ENCODE measurements around the gene TBK1. TPM values are rescaled to one million over a fixed set of nuclear protein-coding genes. Genes with fewer than 3 reads are reported as not detected.
A peak's percentile ranks its signal among the peaks of the same experiment; 100 is the strongest.

Gene TBK1
- total and polyA plus RNA-seq, 2 of the 13 experiments (the other 11 are each of a cell fraction or from before 2014, with no cell fraction given): 10.3 to 25.2 TPM

GRCh38 chr12:64451687-64452558, at the start of gene TBK1 (continued):
- no peak for TF ChIP-seq SMC3 (IDR thresholded peaks at IDR 0.05; ENCODE audit: low read length)
- peak; percentile 75; the same call in 1 of the 2 replicates for TF ChIP-seq PITX1 (CRISPR knock-in tag; IDR thresholded peaks at IDR 0.05)
- no peak for TF ChIP-seq SP1 (IDR thresholded peaks at IDR 0.05)
- TF ChIP-seq SP1 (CRISPR knock-in tag; IDR thresholded peaks at IDR 0.05): no peak
- no peak for TF ChIP-seq MEF2D (CRISPR knock-in tag; IDR thresholded peaks at IDR 0.05)
- TF ChIP-seq ZNF674 (CRISPR knock-in tag; IDR thresholded peaks at IDR 0.05; ENCODE audit: low read depth): peak; percentile 73; the same call in 1 of the 2 replicates
- TF ChIP-seq POGK (CRISPR knock-in tag; conservative IDR thresholded peaks at IDR 0.05): peak; percentile 79
- TF ChIP-seq JDP2 (CRISPR knock-in tag; IDR thresholded peaks at IDR 0.05; ENCODE audit: borderline replicate concordance): no peak
- TF ChIP-seq CC2D1A (CRISPR knock-in tag; IDR thresholded peaks at IDR 0.05): no peak
- no peak for TF ChIP-seq CERS6 (CRISPR knock-in tag; IDR thresholded peaks at IDR 0.05)
- TF ChIP-seq DMAP1 (CRISPR knock-in tag; IDR thresholded peaks at IDR 0.05): peak; percentile 86
- TF ChIP-seq FOXP4 (CRISPR knock-in tag; IDR thresholded peaks at IDR 0.05): no peak
- TF ChIP-seq SOX5 (CRISPR knock-in tag; IDR thresholded peaks at IDR 0.05; ENCODE audit: borderline replicate concordance): no peak
- 0 out of 2 replicates have a peak, but pooled peaks have one; percentile 4 for TF ChIP-seq ATF3 (CRISPR knock-in tag; IDR thresholded peaks at IDR 0.05)
- TF ChIP-seq DNMT1 (CRISPR knock-in tag; IDR thresholded peaks at IDR 0.05): peak; percentile 73; the same call in 1 of the 2 replicates
- TF ChIP-seq NFE2L2 (IDR thresholded peaks at IDR 0.05; ENCODE audit: low read length): no peak
- TF ChIP-seq REPIN1 (CRISPR knock-in tag; IDR thresholded peaks at IDR 0.05; ENCODE audit: borderline replicate concordance, low read depth): peak; percentile 80
- TF ChIP-seq ZNF547 (CRISPR knock-in tag; IDR thresholded peaks at IDR 0.05): 0 out of 2 replicates have a peak, but pooled peaks have one; percentile 25
- no peak for TF ChIP-seq ZNF143 (CRISPR knock-in tag; IDR thresholded peaks at IDR 0.05)
- TF ChIP-seq DRAP1 (CRISPR knock-in tag; IDR thresholded peaks at IDR 0.05): no peak
- no peak for TF ChIP-seq ZNF556 (CRISPR knock-in tag; IDR thresholded peaks at IDR 0.05; ENCODE audit: borderline replicate concordance)
- TF ChIP-seq ZNF354B (CRISPR knock-in tag; IDR thresholded peaks at IDR 0.05): peak; percentile 83; the same call in 1 of the 2 replicates
- no peak for TF ChIP-seq SOX6 (IDR thresholded peaks at IDR 0.05)
- TF ChIP-seq SOX6 (CRISPR knock-in tag; IDR thresholded peaks at IDR 0.05): no peak; the same call in none of the 2 replicates
- no peak for TF ChIP-seq FOXA3 (CRISPR knock-in tag; IDR thresholded peaks at IDR 0.05)
- TF ChIP-seq ZFP36 (IDR thresholded peaks at IDR 0.05; ENCODE audit: borderline replicate concordance, low read depth, low read length, partially characterized antibody): no peak
